CD4-positive, alpha-beta T cell treated with Interferon gamma for 1 hour (primary cell): ENCODE results near the gene SEL1L.
"Not testable (repeated sequence)": the region's sequence is repeated elsewhere in the genome, so short reads cannot be mapped to it uniquely, and the experiment has no call there.

Experiments used
- DNase-seq: peaks from one replicate; pipeline ENCODE4 v3.0.0-alpha.2; 2020

The SEL1L gene

DNA sequence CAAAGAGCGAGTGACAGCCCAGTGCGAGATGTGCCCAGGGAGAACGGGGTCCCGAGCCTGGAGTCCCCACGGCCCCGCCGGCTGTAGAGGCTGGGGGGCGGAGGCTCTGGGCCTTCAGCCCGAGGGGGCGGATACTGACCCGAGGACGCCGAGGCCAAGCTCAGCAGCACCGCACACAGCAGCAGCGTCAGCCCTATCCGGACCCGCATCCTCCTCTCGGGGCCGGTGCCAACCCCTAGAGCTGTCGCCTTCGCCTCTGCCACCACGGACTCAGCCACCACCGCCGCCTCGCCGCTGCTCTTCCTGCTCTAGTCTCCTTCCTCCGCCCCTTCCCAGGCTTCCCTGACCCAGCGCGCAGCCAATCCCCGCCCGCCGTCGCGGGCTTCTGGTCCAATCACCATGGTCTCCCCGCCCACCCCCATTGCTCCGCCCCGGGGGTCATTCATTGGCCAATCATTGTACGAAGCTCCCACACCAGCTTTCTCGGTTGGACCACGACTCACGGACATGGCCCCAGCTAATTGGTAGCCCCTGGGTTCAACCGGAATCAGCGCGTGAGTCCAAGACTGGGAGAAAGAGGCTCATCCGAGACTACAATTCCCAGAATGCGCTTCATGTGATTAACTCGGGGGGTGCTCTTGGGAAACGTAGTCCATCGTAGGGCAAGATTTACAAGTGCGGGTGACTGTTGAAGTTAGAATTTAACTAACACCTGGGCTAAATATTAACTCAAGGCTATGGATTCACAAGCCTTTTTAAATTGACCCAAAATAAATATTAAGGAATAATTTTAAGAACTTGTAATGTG is at the start of gene SEL1L:
SEL1L (minus strand) TSS at position 318 of the 808 bp plus-strand sequence; CDS start at position 209, 109 bp downstream.
- DNase-seq, result peak; percentile 99

DNA sequence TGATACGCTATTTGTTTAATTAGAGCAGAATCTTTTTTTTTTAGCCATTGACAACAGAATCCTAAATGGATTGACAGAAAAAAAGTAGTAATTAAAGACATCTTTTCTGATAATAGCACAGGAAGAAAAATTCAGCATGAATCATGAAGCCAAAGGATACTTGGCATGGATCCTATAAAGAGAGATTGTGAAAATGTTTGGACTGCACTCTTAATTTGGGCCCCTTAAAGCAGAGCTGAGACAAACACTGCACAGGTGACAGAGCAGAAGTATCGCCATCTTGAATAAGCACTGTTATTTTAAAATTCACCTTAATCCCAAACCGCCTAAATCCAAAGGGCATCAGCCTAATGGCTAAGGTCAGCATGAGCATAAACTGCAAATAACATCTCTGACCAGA is 48.8 kb upstream of the SEL1L start:
- no peak for DNase-seq

DNA sequence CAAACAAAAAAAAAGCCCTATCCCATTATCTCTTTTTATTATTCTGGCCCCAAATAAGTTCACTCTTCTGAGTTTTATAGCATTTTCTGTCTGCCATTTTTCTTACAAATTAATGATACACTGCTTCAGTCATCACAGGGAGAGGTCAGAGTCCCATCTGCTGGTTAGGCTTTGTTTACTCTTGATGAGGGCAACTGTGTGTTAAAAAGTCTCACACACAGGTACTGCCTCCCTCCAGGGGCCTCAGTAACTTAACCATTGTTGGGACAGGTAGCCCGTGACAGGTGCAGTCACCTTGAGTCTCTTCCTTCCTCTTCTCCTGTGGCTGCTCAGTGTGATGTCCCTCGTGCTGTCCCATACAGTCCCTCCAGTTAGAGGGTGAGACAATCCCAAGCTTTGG is 45.5 kb upstream of the SEL1L start:
- no peak for DNase-seq

DNA sequence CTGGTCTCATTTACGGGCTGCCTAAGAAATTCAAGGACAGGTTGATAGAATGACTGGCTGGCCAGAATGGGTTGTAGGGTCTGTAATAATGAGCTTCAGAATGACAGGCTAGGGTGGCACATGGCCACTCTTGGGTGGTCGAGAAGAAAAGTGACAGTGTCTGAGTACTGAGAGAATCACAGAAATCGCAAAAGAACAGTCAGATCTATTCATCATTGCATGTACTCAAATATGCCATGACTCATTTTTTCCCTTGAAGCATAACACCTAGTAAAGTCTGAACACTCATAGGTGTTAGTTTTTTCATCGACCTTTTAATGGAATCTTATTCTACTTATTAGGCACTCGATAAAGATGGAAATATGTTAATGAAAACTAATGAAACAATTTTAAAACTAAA is 37.8 kb upstream of the SEL1L start:
- DNase-seq, result no peak

DNA sequence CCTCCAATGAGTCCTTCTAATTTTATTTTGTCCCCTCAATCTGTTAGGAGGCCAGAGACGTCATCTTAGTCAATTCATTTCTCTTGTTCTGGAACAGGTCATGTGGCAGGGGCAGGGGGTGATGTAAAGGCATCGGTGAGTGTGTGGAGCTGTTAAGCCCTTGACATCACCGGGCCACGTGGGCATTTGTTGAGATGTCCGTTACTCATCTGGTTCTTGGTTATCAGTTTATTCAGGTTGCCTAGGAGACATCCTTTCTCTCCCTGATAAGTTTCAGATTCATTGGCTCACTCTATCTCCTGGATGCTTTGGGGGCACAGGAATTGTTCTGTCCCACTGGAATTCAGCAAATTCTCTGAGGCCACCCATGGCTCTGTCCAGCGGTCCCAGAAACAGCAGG is 33.6 kb upstream of the SEL1L start:
- DNase-seq, result no peak

DNA sequence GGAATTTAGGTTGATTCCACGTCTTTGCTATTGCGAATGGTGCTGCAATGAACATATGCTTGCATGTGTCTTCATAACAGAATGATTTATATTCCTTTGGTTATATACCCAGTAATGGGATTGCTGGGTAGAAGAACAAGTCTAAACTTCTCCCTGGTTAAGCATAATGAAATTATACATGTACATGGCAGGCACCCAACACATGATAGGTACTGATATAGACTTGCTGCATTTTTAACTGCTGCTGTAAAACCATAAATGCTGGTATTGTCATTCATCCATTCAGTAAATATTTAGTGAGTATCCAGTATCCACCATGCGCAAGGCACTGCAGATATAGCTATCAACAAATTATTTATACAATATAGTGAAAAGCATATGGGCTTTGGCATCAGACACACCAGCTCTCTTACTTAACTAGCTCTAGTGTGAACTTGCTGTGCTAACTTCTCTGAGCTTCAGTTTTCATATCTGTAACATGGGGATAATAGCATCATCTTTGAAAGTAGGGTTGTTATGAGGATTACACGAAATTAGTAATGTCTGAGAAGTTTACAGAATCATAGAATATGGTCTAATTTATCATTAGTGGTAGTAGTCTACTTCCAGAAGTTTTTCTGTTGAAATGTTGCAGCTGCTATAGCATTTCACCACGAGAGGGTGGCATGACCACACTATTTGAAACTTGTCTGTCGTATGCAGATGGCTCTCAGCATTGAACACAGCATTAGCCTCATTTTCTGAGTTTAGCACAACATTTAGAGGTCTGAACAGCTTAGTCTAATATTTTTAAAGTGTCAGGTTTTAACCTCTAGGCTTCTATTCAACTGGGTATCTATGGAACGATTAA is 32.0 kb upstream of the SEL1L start:
- no peak for DNase-seq

DNA sequence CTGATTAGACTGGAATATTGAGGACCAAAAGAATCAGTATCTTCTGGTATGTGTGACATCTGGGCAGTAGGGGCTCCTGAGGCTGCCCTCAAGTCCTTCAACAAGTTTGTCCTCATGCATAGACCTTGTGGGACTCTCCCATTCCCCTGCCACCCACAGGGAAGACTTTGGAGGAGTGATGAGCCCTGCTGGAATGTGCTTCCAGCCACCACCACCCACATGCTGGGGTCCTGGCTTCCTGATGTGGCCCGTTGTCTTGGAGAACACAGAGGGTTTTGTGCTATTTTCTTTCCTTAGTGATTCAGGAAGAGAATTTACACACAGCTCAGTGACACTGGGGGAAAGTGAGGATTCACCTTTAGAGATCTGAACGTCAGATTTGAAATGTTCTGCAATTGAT is 29.2 kb upstream of the SEL1L start:
- no peak for DNase-seq

DNA sequence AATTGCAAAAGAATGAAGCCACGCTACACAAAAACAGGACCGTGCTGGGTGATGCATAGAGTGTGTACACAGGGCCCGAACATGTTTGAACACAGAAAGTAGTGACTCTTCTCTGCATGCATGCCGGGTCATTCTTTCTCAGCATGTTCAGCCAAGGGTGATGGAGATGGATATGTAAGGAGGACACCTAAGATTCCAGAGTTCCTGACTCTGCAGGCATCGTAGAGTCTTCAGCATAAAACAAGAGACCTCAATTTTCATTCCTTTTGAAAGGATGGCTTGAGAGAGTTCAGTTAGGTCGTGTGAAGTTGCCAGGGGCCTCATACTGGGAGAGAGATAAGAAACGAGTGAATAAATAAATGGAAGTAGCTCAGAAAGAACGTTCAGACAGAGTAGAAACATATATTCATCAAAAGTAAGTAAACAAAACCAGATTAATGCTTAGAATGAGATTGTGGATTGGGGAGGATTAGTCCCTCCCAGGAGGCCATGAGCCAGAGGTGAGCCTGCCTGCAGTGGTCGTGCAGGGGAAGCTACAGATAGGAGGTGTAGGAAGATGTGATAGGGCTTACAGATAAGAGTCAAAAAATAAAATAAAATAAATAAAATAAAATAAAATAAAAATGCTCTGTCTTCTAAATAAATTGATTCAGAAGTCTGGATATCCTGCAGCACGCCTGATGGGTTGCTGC is 27.6 kb upstream of the SEL1L start:
- DNase-seq, result no peak

DNA sequence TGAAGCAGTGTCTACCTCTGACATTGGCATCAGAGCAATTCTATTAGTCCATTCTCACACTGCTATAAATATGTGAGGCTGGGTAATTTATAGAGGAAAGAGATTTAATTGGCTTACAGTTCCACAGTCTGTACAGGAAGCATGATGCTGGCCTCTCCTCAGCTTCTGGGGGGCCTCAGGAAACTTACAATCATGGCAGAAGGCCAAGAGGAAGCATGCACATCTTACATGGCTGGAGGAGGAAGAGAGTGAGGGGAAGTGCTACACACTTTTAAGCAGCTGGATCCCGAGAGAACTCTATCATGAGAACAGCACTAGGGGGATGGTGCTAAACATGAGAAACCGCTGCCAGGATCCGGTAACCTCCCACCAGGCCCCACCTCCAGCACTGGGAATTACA is 25.7 kb upstream of the SEL1L start:
- no peak for DNase-seq

DNA sequence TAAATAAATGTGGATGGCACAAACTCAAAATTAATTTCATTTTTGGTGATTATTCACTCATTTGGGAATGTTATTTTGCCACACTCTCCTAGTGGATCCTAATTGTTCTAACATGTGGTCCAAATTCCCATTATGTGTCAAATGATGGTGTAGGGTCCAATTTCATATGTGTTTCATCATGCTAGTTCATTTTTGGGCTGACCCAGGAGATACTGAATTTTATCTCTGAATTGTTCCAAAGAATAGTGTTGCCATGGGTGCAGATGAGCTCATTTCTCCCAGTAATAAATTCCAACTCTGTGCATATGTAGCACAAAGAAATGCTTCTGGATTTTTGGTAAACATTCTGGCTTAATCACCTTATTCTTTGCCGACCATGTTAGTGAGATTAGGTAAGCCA is 23.5 kb upstream of the SEL1L start:
- no peak for DNase-seq

DNA sequence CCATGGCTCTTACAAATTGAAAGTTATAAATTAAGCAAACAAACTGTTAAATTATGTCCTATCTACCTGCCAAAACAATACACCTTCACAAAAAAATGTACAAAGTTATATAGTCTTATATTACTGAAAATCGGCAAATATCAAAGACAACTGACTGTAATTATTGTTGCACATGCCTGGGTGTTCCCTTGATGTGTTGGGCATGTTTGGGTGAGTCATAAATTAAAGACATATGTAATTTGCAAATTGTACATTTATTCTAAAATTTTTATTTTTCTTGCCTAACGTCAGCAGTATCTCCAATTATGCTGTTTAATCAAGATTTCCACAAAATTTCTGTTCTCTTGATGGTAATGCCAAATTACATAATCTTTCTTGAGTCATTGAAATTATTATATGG is 22.0 kb upstream of the SEL1L start:
- DNase-seq, result no peak

DNA sequence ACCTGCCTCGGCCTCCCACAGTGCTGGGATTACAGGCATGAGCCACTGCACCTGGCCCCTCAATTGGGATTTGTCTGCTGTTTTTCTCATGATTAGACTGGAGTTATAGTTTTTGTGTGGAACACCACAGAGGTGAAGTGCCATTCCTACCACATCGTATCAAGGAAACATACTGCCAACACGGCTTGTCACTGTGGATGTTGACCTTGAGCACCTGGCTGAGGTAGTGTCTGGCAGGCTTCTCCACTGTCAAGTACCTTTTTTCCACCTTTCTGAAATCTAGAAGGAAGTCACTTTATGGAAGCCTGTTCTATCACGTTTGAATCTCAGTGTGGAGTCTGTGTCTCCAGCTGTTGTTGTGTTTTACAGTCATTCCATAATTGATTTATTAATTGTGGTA is 21.4 kb upstream of the SEL1L start:
- DNase-seq, result no peak

DNA sequence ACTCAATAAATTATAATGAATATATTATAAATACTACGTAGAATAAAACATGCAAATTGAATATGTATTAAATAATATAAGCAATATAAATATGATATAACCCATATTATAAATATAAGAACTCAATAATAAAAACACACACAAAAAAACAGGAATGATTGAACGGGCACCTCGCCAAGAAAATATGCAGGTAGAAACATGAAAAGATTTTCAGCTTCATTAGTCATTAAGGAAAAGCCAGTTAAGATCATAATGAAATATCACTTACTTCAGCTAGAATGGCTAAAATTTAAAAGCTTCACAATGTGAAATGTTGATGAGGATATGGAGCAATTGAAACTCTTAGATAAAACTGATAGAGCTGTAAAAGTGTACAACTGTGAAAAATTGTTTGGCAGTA is 17.8 kb upstream of the SEL1L start:
- no peak for DNase-seq

DNA sequence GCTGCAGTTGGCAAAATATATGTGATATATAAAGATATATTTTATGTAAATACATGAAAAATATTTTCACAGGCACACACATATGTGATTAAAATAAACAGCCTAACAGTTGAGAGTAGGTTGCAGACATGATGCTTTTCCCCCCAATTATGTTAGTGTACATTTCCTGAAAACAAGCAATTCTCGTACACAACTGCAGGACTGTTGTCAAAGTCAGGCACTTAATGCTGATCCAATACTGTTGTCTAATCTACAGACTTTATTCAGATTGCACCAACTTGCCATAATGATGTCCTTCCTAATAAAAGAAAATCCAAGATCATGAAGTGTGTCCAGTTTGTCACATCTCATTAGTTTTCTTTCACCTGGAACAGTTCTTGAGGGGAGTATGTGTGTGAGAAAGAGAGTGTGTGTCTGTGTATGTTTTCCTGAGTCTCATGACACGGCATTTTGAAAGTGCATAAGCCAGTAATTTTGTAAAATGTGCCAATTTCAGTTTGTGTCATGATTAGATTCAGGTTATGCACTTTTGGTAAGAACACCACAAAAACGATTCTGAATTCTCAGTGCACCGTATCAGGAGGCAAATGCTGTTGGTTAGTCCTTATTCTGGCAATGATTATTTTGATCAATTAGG is 16.5 kb upstream of the SEL1L start:
- DNase-seq, result no peak

DNA sequence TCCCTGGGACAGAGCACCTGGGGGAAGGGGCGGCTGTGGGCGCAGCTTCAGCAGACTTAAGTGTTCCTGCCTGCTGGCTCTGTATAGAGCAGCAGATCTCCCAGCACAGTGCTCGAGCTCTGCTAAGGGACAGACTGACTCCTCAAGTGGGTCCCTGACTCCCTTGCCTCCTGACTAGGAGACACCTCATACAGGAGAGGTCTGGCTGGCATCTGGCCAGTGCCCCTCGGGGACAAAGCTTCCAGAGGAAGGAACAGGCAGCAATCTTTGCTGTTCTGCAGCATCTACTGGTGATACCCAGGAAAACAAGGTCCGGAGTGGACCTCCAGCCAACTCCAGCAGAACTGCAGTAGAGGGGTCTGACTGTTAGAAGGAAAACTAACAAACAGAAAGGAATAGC is 7.6 kb upstream of the SEL1L start:
- not testable (repeated sequence) for DNase-seq

DNA sequence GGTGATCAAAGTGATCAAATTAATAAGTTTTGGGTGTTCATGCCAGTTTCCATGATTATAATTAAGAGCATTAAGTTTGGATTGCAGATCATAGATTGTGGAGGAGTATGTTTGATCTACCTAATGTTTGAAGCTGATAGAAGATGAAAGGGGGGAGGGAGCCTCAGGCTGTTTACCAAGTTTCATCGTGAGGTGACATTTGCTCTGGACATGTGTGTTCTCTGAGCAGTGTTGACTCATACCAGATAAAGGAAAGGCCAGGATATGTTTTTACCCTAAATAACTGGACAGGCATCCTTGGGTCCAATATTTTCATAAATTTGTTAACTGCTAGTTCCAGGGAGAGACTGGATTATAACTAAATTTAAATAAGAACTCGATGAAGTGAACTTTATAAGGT is 3.5 kb upstream of the SEL1L start:
- DNase-seq, result no peak

DNA sequence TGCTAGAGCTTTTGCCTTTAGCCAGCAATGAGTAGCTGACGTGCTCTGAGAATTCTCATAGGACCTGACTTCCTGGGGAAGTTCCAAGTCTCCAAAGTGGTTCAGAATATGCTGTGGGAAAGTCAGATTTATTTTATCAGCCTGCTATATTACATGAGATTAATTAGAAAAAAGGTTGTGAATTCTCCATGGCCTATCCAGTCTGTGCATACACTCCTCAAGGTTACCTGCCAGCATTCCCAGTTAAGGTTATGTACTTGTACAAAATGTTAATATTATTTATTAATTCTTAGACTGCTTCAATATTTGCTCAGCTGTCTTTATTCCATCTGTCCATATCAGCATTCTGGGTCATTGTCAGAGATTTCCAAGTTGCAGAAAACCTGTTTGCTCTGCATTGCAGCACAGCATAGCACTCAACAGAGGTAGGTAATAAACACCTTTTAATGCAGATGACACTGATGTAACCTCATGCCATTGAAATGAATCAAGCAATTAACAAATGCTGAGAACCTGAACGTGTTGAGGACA is 2.7 kb upstream of the SEL1L start:
- DNase-seq, result no peak

DNA sequence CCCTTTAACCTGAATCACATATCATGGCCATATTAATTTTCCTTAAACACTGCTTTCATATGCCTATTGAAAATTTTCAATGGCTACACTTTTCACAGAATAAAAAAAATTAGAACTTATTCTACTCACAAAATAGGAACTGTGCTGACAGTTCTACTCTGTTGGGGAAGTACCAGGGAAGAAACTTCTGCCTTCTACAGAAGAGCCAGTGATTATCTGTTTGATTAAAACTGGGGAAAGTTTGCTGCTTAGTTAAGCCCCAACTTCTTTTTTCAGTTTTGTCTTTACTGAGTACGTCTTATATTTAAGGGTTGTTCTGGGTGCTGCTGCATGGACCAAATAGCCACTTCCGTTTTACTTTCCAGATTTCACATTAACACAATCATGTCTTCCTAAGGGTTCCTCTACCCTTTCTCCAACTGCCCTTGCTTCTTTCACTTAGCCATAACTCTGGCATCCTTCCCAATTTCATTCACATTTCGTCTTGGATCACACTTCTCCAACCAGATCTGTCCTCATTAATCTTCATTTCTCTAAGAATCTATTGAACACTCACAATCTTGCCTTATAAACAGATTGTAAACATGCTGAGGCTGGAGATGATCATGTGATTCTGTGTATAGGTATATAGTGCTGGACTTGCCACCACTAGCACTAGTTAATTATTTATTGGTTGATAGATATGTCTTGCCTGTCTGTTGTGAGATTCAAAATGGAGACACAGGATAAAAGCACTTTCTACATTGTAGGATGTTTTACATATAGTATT is 1.9 kb upstream of the SEL1L start:
- no peak for DNase-seq

DNA sequence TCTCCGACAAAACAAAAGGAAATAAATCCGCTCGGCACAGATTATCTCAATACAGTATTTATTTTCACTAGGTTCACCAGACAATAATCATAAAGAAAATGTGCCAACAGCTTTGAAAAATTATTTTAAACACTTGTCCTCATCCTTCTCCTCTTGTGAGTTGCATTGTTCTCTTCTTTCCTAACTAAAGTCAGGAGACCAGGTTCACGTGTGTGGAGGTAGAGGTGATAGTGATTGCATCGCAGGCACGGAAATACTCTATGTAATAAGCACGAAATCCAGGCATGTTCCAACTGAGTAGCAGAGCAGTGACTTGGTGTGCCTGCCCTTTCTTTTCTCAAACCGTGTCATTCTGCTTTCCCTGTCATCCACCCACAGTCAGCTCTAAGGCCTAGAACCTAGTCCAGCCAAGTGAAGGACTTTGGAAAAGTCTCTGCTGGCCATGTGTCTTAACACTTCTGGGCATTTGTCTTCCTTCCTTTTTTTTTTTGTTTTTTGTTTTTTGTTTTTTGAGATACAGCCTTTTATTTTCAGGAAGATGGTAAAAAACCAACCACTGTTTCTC is 939 bp upstream of the SEL1L start:
- DNase-seq, result no peak

DNA sequence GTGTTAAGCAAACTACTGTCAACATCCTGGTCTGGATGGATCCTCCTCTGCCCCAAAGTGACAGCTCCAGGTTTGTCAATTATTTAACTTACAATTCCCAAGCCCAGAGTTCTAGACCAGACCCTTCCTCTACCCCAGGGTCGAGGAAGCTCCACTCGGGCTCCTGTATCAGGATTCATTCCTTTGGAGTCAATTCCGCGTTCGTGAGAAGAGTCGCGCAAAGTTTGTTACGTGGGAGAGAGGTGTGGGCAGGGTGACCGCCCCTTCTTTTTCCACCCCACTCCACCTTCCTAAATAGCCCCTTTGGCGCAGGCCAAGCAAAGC is 479 bp downstream of the SEL1L start:
- DNase-seq, result no peak

DNA sequence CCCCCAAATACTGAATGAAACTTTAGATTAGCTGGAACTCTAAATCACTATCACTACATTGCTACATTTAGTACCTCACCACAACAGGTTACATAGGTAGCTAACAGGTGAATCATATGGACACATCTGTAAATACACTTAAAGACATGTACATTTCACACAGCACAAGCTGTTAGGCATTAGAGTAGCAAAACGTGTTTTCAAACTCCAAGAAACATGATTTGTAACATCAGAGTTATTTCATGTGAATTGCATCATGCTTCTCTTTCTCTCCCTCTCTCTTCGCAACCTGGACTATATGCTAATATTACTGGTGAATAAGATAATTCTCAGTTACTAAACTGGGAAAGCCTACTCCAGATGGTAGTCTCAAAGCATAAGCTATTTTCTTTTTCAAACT is 4.3 kb downstream of the SEL1L start:
- DNase-seq, result no peak

DNA sequence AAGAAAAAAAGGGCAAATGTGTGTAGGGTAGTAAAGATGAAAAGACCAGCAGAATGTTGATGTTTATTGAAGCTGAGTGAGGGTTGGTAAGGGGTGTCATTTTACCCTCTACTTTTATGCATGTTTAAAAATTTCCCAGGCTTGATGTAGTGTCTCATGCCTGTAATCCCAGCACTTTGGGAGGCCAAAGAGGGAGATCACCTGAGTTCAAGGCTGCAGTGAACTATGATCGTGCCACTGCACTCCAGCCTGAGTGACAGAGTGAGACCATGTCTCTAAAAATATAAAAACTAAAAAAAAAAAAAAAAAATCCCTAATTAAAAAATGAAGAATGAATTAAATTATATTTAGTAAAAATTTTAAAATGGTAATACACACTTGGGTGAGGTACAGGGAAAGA is 8.5 kb downstream of the SEL1L start:
- no peak for DNase-seq
